Ectodermal cell (in vitro differentiated cells): ENCODE results near the gene AMMECR1L. TPM values are rescaled to one million over a fixed set of nuclear protein-coding genes. Genes with fewer than 3 reads are reported as not detected.
"Not testable (repeated sequence)": the region's sequence is repeated elsewhere in the genome, so short reads cannot be mapped to it uniquely, and the experiment has no call there.

Experiments used
- H3K27ac ChIP-seq: 2 replicates; pipeline ENCODE4 v1.7.0; 2013; ENCODE audit warnings: mild to moderate bottlenecking, low read depth, low read length; ENCODE audit not compliant: insufficient read depth, poor library complexity, severe bottlenecking
- H3K27me3 ChIP-seq: 2 replicates; pipeline ENCODE4 v1.7.0; 2013; ENCODE audit warnings: mild to moderate bottlenecking, low read length; ENCODE audit not compliant: insufficient read depth, control insufficient read depth, poor library complexity, severe bottlenecking
- H3K36me3 ChIP-seq: one replicate; pipeline ENCODE4 v1.7.0; 2013; ENCODE audit warnings: low read length; ENCODE audit not compliant: control insufficient read depth, insufficient read depth
- H3K4me1 ChIP-seq: one replicate; pipeline ENCODE4 v1.7.0; 2013; ENCODE audit warnings: low read length; ENCODE audit not compliant: control insufficient read depth, insufficient read depth
- H3K4me3 ChIP-seq: 2 replicates; pipeline ENCODE4 v1.7.0; 2013; ENCODE audit warnings: low read depth, low read length, control low read depth; ENCODE audit not compliant: insufficient read depth
- H3K9me3 ChIP-seq: 2 replicates; pipeline ENCODE4 v1.7.0; 2013; ENCODE audit warnings: mild to moderate bottlenecking, low read length, moderate library complexity; ENCODE audit not compliant: control insufficient read depth
- WGBS, 2 experiments: methylation state at CpG; one replicate each; pipeline ENCODE4 v1.1.7; 2013; ENCODE audit warnings: missing lambda C conversion rate in 2 of 2; 5-methylcytosine and 5-hydroxymethylcytosine counted together
- polyA plus RNA-seq, 4 experiments: library from polyadenylated mRNA; stranded (reverse); fragments of 50-300 nt; gene quantifications; one replicate each; pipeline ENCODE4 v1.2.3, GENCODE V29; 2013

Gene AMMECR1L
- 26.9 TPM for polyA plus RNA-seq (2013, experiment 1 of 4)
- 28.6 TPM for polyA plus RNA-seq (2013, experiment 2 of 4)
- polyA plus RNA-seq (2013, experiment 3 of 4) = 19.8 TPM
- 21.6 TPM for polyA plus RNA-seq (2013, experiment 4 of 4)

GRCh38 chr2:127885780-127886592, at the start of gene AMMECR1L:
TSS of gene AMMECR1L (minus strand) at chr2:127885956. CDS start at chr2:127874234, 11,722 bp downstream.
- H3K36me3 ChIP-seq, H3K4me1 ChIP-seq, H3K27me3 ChIP-seq, H3K9me3 ChIP-seq: not testable (repeated sequence)
- Histone ChIP-seq H3K27ac (peak within 1 kb of the TSS; percentile 86), H3K4me3 (peak within 1 kb of the TSS; percentile 61)
- WGBS, 2 experiments = 1% methylated on average over 55 to 60 of the region's 85 CpGs

DNA sequence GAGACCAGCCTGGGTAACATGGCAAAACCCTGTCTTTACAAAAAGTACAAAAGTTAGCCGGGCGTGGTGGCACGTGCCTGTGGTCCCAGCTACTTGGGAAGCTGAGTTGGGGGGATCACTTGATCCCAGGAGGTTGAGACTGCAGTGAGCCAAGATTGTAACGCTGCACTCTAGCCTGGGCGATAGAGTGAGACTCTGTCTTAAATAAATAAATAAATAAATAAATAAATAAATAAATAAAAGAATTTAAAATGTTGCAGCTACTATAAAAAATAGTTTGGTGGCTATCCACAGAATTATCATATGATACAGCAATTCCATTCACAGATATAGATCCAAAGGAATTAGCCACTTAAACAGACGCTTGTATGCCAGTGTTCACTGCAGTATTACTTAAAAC, 49.6 kb upstream of the AMMECR1L start:
- H3K4me3 ChIP-seq = no peak overlapping the region
- no peak overlapping the region for H3K27ac ChIP-seq
- no peaks in the 10 kb centered on the region for H3K27me3 ChIP-seq
- no peaks in the 10 kb centered on the region for H3K36me3 ChIP-seq
- no peaks in the 10 kb centered on the region for H3K9me3 ChIP-seq
- 87 to 90% methylated on average over 4 to 5 of the region's 6 CpGs for WGBS, 2 experiments
- H3K4me1 ChIP-seq = no peaks in the 10 kb centered on the region

DNA sequence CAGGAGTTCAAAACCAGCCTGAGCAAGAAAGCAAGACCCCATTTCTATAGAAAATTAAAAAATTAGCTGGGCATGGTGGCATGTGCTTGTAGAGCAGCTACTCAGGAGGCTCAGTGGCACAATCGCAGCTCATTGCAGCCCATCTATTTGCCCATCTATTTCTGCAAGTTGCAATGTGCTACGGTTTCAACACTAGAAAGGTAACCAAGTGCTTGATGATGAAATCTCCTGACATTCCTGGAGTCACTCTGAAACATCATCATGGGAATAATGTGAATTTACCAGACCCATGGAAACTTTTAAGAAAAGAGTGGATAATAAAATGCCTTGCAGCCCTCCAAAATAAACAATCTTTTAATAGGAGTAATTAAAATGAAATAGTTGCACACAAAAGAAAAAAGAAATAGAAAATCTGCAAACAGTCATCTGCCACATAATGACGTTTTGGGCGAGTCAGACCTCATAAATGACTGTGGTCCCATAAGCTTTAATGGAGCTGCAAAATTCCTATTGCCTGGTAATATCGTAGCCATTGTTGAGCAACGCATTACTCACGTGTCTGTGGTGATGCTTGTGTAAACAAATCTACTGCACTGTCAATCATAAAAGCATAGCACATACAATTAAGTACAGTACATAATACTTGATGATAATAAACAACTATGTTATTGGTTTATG, 46.6 kb upstream of the AMMECR1L start:
- WGBS, 2 experiments = 90 to 94% methylated on average over 7 of the region's 7 CpGs
- Histone ChIP-seq H3K27me3 (no peaks in the 10 kb centered on the region), H3K27ac (no peak overlapping the region), H3K4me1 (no peaks in the 10 kb centered on the region), H3K4me3 (no peak overlapping the region), H3K36me3 (no peaks in the 10 kb centered on the region), H3K9me3 (no peaks in the 10 kb centered on the region)

- Histone ChIP-seq H3K4me3 (no peak overlapping the region), H3K27me3 (no peaks in the 10 kb centered on the region), H3K9me3 (no peaks in the 10 kb centered on the region), H3K27ac (no peak overlapping the region), H3K4me1 (no peaks in the 10 kb centered on the region), H3K36me3 (no peaks in the 10 kb centered on the region)
- WGBS, 2 experiments = 81 to 90% methylated on average over 1 of the region's 1 CpG
These were observed 43.7 kb upstream of the AMMECR1L start for GRCh38 chr2:127929449-127929848.

DNA sequence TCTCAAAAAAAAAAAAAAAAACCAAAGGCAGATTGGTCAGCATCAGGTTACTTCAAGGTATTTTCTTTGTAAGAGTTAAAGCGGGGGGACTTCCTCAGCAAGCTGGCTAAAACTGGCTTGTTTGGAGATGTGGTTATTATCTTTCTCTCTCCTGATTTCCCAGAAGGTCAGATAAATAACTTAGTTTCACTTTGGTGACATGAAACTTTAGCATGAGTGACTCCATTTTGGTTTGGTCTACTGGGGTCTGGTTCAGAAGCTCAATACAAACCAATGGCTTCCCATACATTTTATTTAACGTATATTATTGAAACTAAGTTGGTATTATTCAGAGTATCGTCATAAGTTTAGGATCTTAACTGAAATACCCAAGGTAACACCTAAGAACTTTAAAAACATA, 41.6 kb upstream of the AMMECR1L start:
- no peaks in the 10 kb centered on the region for H3K36me3 ChIP-seq
- no peaks in the 10 kb centered on the region for H3K9me3 ChIP-seq
- no peaks in the 10 kb centered on the region for H3K27me3 ChIP-seq
- H3K4me3 ChIP-seq = no peak overlapping the region
- 86 to 100% methylated on average over 1 of the region's 3 CpGs for WGBS, 2 experiments
- H3K27ac ChIP-seq = no peak overlapping the region
- H3K4me1 ChIP-seq = no peaks in the 10 kb centered on the region

DNA sequence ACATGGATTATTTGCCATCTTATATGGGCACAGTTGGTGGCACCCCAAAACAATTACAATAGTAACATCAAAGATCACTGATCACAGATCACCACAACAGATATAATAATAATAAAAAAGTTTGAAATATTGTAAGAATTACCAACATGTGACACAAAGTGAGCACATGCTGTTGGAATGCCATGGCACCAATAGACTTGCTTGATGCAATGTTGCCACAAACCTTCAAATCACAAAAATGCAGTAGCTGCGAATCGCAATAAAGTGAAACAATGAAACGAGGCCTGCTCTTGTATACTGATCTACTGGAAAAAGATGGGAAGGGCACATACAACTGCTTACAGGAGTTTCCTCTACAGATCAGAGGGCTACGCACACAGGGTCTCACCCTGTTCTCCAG, 32.2 kb upstream of the AMMECR1L start:
- H3K36me3 ChIP-seq = no peaks in the 10 kb centered on the region
- no peaks in the 10 kb centered on the region for H3K27me3 ChIP-seq
- H3K4me3 ChIP-seq = no peak overlapping the region
- no peaks in the 10 kb centered on the region for H3K4me1 ChIP-seq
- H3K9me3 ChIP-seq = no peaks in the 10 kb centered on the region
- H3K27ac ChIP-seq = no peak overlapping the region
- WGBS, 2 experiments = 96% methylated on average over 4 of the region's 4 CpGs

GRCh38 chr2:127913808-127914457, 28.2 kb upstream of the AMMECR1L start:
- Histone ChIP-seq H3K4me1 (no peaks in the 10 kb centered on the region), H3K27me3 (no peaks in the 10 kb centered on the region), H3K36me3 (no peaks in the 10 kb centered on the region), H3K27ac (no peak overlapping the region), H3K4me3 (no peak overlapping the region), H3K9me3 (no peaks in the 10 kb centered on the region)
- 93 to 94% methylated on average over 8 of the region's 8 CpGs for WGBS, 2 experiments

- Histone ChIP-seq H3K27ac (no peak overlapping the region), H3K4me1 (no peaks in the 10 kb centered on the region), H3K36me3 (no peaks in the 10 kb centered on the region), H3K9me3 (no peaks in the 10 kb centered on the region), H3K4me3 (no peak overlapping the region), H3K27me3 (no peaks in the 10 kb centered on the region)
- WGBS, 2 experiments = 89 to 100% methylated on average over 2 of the region's 2 CpGs
These were observed 26.0 kb upstream of the AMMECR1L start for GRCh38 chr2:127911737-127912136.

DNA sequence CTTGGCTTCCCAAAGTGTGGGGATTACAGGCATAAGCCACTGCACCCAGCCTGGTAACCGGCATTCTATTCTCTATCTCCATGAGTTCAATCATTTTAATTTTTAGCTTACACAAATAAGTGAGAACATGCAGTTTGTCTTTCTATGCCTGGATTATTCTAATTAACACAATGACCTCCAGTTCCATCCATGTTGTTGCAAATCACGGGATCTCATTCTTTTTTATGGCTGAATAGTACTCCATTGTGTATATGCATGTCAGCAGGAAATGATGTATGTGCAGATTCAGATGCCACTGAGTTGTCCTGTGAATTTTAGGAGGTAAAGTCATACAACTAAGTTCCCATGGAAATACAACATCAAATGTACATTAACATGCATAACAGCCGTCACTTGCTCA, 24.7 kb upstream of the AMMECR1L start:
- H3K4me3 ChIP-seq = no peak overlapping the region
- H3K4me1 ChIP-seq = no peaks in the 10 kb centered on the region
- H3K27ac ChIP-seq = no peak overlapping the region
- H3K27me3 ChIP-seq = no peaks in the 10 kb centered on the region
- WGBS, 2 experiments = 90 to 94% methylated on average over 3 of the region's 3 CpGs
- no peaks in the 10 kb centered on the region for H3K36me3 ChIP-seq
- no peaks in the 10 kb centered on the region for H3K9me3 ChIP-seq

DNA sequence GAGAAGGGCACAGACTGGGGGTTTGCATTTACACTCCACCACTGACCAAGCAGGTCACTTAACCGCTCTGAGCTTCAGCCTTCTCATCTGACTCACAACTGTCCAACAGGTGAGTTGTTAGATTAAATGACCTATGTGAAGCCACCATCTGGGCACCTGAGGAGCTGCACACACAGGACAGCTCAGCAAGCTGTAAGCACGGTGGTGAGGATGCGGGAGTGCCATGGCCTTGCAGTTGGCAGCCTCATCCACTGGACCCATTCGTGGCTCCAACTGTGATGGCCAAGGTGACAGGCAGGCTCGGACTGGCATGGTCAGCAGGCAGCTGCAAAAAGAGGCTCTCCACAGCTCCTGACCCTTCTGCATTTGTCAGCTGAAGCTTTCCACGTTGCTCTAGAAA, 23.3 kb upstream of the AMMECR1L start:
- 83% methylated on average over 6 of the region's 6 CpGs for WGBS, 2 experiments
- no peak overlapping the region for H3K4me3 ChIP-seq

More for the DNA sequence above, 23.3 kb upstream of the AMMECR1L start:
- no peaks in the 10 kb centered on the region for H3K27me3 ChIP-seq
- H3K4me1 ChIP-seq = no peaks in the 10 kb centered on the region
- no peak overlapping the region for H3K27ac ChIP-seq
- H3K36me3 ChIP-seq = no peaks in the 10 kb centered on the region
- H3K9me3 ChIP-seq = no peaks in the 10 kb centered on the region
